Measurements from ENCODE around the gene NCOA6.

DNA sequence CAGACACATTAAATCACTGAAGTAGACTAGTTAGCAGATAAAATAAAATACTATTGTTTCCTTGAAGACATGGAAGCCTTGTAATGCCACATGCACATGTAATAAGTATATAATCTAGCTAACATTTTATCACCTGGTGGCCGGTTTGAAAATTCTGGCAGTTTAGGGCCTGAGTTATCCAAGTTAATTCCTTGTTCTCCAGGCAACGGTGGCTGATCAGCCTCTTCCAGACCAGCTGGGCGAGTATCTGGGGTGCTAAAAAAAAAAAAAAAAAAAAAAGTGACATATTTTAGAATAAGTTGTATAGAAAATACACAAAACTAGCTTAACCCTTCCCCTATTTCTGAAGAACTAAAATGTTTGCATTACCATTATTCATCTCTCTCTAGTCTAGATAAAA, 78.8 kb downstream of the NCOA6 start:
- no peak for TF ChIP-seq BHLHE40 (IDR thresholded peaks at IDR 0.05; ENCODE audit: low read depth, low read length)
- TF ChIP-seq, protein P1, sequence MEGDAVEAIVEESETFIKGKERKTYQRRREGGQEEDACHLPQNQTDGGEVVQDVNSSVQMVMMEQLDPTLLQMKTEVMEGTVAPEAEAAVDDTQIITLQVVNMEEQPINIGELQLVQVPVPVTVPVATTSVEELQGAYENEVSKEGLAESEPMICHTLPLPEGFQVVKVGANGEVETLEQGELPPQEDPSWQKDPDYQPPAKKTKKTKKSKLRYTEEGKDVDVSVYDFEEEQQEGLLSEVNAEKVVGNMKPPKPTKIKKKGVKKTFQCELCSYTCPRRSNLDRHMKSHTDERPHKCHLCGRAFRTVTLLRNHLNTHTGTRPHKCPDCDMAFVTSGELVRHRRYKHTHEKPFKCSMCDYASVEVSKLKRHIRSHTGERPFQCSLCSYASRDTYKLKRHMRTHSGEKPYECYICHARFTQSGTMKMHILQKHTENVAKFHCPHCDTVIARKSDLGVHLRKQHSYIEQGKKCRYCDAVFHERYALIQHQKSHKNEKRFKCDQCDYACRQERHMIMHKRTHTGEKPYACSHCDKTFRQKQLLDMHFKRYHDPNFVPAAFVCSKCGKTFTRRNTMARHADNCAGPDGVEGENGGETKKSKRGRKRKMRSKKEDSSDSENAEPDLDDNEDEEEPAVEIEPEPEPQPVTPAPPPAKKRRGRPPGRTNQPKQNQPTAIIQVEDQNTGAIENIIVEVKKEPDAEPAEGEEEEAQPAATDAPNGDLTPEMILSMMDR (conservative IDR thresholded peaks at IDR 0.05; ENCODE audit: low read depth, low read length): no peak
- TF ChIP-seq POLR2A (IDR thresholded peaks at IDR 0.05; ENCODE audit: low read depth, low read length): no peak
- TF ChIP-seq SMC3 (IDR thresholded peaks at IDR 0.05; ENCODE audit: low read depth, low read length): no peak
- TF ChIP-seq, protein P2, sequence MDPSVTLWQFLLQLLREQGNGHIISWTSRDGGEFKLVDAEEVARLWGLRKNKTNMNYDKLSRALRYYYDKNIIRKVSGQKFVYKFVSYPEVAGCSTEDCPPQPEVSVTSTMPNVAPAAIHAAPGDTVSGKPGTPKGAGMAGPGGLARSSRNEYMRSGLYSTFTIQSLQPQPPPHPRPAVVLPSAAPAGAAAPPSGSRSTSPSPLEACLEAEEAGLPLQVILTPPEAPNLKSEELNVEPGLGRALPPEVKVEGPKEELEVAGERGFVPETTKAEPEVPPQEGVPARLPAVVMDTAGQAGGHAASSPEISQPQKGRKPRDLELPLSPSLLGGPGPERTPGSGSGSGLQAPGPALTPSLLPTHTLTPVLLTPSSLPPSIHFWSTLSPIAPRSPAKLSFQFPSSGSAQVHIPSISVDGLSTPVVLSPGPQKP (IDR thresholded peaks at IDR 0.05; ENCODE audit: borderline replicate concordance, low read depth, low read length): no peak
- no peak for TF ChIP-seq RCOR1 (IDR thresholded peaks at IDR 0.05; ENCODE audit: insufficient replicate concordance, low read length)
- no peak for TF ChIP-seq FOS (IDR thresholded peaks at IDR 0.05; ENCODE audit: low read depth, low read length)
- TF ChIP-seq, protein P3, sequence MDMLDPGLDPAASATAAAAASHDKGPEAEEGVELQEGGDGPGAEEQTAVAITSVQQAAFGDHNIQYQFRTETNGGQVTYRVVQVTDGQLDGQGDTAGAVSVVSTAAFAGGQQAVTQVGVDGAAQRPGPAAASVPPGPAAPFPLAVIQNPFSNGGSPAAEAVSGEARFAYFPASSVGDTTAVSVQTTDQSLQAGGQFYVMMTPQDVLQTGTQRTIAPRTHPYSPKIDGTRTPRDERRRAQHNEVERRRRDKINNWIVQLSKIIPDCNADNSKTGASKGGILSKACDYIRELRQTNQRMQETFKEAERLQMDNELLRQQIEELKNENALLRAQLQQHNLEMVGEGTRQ (IDR thresholded peaks at IDR 0.05; ENCODE audit: low read depth, low read length): no peak
- TF ChIP-seq CEBPB (IDR thresholded peaks at IDR 0.05; ENCODE audit: low read depth, low read length): no peak
- TF ChIP-seq RAD21 (IDR thresholded peaks at IDR 0.05; ENCODE audit: low read length): no peak
- no peak for TF ChIP-seq MAFK (IDR thresholded peaks at IDR 0.05; ENCODE audit: low read depth, low read length)
- no peak for TF ChIP-seq MAZ (IDR thresholded peaks at IDR 0.05; ENCODE audit: borderline replicate concordance, low read depth, low read length)
- TF ChIP-seq RFX5 (IDR thresholded peaks at IDR 0.05; ENCODE audit: low read depth, low read length): no peak
- no peak for TF ChIP-seq CHD1 (IDR thresholded peaks at IDR 0.05; ENCODE audit: low read depth, low read length)
